Endothelial cell (in vitro differentiated cells): Measurements from ENCODE around the gene ATP6V1G3. TPM values are rescaled to one million over a fixed set of nuclear protein-coding genes. Genes with fewer than 3 reads are reported as not detected.

Experiments used
- DNase-seq: peaks from one replicate; pipeline ENCODE4 v3.0.0; 2021; ENCODE audit warnings: low spot score
- H3K27ac Mint-ChIP-seq: one replicate; pipeline ENCODE4 v1.8.0; 2021; ENCODE audit warnings: mixed read lengths, inconsistent platforms; ENCODE audit not compliant: unreplicated experiment
- H3K27me3 Mint-ChIP-seq: one replicate; pipeline ENCODE4 v1.8.0; 2021; ENCODE audit warnings: mild to moderate bottlenecking, moderate library complexity, mixed read lengths, inconsistent platforms; ENCODE audit not compliant: unreplicated experiment
- H3K36me3 Mint-ChIP-seq: one replicate; pipeline ENCODE4 v1.8.0; 2021; ENCODE audit warnings: mild to moderate bottlenecking, low read depth, mixed read lengths, inconsistent platforms; ENCODE audit not compliant: unreplicated experiment
- H3K4me1 Mint-ChIP-seq: one replicate; pipeline ENCODE4 v1.8.0; 2021; ENCODE audit warnings: mild to moderate bottlenecking, mixed read lengths, inconsistent platforms; ENCODE audit not compliant: unreplicated experiment
- H3K4me3 Mint-ChIP-seq: one replicate; pipeline ENCODE4 v1.8.0; 2021; ENCODE audit warnings: mild to moderate bottlenecking, mixed read lengths, inconsistent platforms; ENCODE audit not compliant: unreplicated experiment
- H3K9me3 Mint-ChIP-seq: one replicate; pipeline ENCODE4 v1.8.0; 2021; ENCODE audit warnings: mixed read lengths, inconsistent platforms; ENCODE audit not compliant: unreplicated experiment
- CTCF ChIP-seq: fragments of 200-600 bp; sonication (generic); IDR thresholded peaks from one replicate; pipeline ENCODE4 v1.5.0; 2021; ENCODE audit warnings: antibody characterized with exemption; ENCODE audit not compliant: unreplicated experiment
- total RNA-seq: library from RNA; stranded (reverse); fragmentation: NEBNext Ultra II Directional; extraction: Animal tissue kit (Norgen Biotek cat#: 25700); gene quantifications from one replicate; pipeline ENCODE4 v1.2.1, GENCODE V29; 2021; ENCODE audit not compliant: unreplicated experiment

ATP6V1G3 gene
- total RNA-seq, 1 donor from 2014 or later: not detected

DNA sequence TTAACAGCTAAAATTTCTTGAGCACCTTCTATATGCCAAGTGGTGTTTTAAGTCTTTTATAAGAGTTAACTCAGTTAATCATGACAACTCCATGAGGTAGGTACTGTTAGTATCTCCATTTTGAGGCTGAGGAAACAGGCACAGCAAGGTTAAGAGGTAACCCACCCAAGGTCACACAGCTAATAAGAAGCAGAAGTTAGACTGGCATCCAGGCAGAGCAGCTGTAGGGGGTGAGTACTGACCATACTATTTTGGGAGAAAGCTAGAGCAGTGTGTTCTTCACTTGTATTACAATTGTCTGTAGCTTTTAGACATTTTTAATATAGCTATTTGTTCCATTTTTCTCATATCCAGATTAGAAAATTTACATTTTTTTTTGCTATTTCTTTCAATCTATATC, 4.8 kb downstream of the ATP6V1G3 start:
- TF ChIP-seq CTCF: no peak
- H3K27me3 Mint-ChIP-seq: peaks cover 2% of the 10 kb centered on the region
- no peak overlapping the region for H3K27ac Mint-ChIP-seq
- no peaks in the 10 kb centered on the region for H3K36me3 Mint-ChIP-seq
- H3K4me1 Mint-ChIP-seq: peaks cover 6% of the 10 kb centered on the region
- no peak for DNase-seq
- H3K4me3 Mint-ChIP-seq: no peak overlapping the region
- no peaks in the 10 kb centered on the region for H3K9me3 Mint-ChIP-seq

- Mint-ChIP-seq H3K27ac (peak overlapping the region; percentile 21), H3K27me3 (peaks cover 2% of the 10 kb centered on the region), H3K9me3 (no peaks in the 10 kb centered on the region), H3K4me1 (peaks cover 6% of the 10 kb centered on the region), H3K4me3 (no peak overlapping the region), H3K36me3 (no peaks in the 10 kb centered on the region)
- no peak for DNase-seq
- no peak for TF ChIP-seq CTCF
Observed at GRCh38 chr1:198534548-198535418, 5.7 kb downstream of the ATP6V1G3 start.

DNA sequence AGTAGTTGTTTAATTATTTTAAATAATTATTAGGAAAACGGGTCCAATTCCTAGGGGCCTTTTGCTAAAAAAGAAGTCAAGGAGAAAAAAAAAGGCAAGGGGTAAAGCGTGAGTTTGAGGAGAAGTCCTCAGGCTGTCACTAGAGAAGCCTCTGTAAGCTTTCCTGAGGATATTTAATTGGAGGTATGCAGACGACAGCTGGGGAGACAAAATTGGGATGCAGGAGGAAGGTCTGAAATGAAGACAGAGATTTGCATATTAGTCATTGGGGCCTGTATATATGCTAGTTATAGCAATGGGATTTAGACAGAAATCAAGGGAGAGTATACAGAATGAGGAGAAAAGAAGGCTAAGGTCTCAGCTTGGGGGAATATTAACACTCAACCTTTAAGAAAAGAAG, 8.6 kb downstream of the ATP6V1G3 start:
- H3K4me3 Mint-ChIP-seq: no peak overlapping the region
- no peak for DNase-seq
- peaks cover 6% of the 10 kb centered on the region for H3K4me1 Mint-ChIP-seq
- no peaks in the 10 kb centered on the region for H3K36me3 Mint-ChIP-seq
- H3K9me3 Mint-ChIP-seq: no peaks in the 10 kb centered on the region
- no peak overlapping the region for H3K27ac Mint-ChIP-seq
- peaks cover 2% of the 10 kb centered on the region for H3K27me3 Mint-ChIP-seq
- no peak for TF ChIP-seq CTCF

GRCh38 chr1:198530953-198531352, 9.5 kb downstream of the ATP6V1G3 start:
- H3K4me1 Mint-ChIP-seq: peaks cover 6% of the 10 kb centered on the region
- H3K27me3 Mint-ChIP-seq: peaks cover 2% of the 10 kb centered on the region
- no peak for DNase-seq
- no peaks in the 10 kb centered on the region for H3K36me3 Mint-ChIP-seq
- no peak for TF ChIP-seq CTCF
- H3K27ac Mint-ChIP-seq: no peak overlapping the region
- no peak overlapping the region for H3K4me3 Mint-ChIP-seq
- H3K9me3 Mint-ChIP-seq: no peaks in the 10 kb centered on the region

- no peak for TF ChIP-seq CTCF
- H3K27ac Mint-ChIP-seq: no peak overlapping the region
- H3K36me3 Mint-ChIP-seq: no peaks in the 10 kb centered on the region
- no peaks in the 10 kb centered on the region for H3K4me1 Mint-ChIP-seq
- no peak overlapping the region for H3K4me3 Mint-ChIP-seq
- H3K27me3 Mint-ChIP-seq: peaks cover 2% of the 10 kb centered on the region
- no peak for DNase-seq
- no peaks in the 10 kb centered on the region for H3K9me3 Mint-ChIP-seq
Observed at GRCh38 chr1:198529414-198529813, 11.1 kb downstream of the ATP6V1G3 start.
